Transverse colon (tissue), 4 donors: ENCODE data around the gene TNS4. TPM values are rescaled to one million over a fixed set of nuclear protein-coding genes. Genes with fewer than 3 reads are reported as not detected.
A peak's percentile ranks its signal among the peaks of the same experiment; 100 is the strongest.

Experiments used
- DNase-seq: peaks from one replicate; pipeline ENCODE4 v3.0.0-alpha.2; 2019
- H3K27ac ChIP-seq, 4 donors: fragments of 200-600 bp; sonication (generic); 2 replicates each; pipeline ENCODE4 v1.5.1; 2016 to 2018; ENCODE audit warnings: inconsistent platforms in 4 of 4
- H3K27me3 ChIP-seq: fragments of 200-600 bp; sonication (generic); 2 replicates; pipeline ENCODE4 v1.5.1; 2017; ENCODE audit warnings: inconsistent platforms
- H3K36me3 ChIP-seq, 4 donors: fragments of 200-600 bp; sonication (generic); 2 replicates each; pipeline ENCODE4 v1.5.1; 2017 to 2019; ENCODE audit warnings: inconsistent platforms in 4 of 4
- H3K4me1 ChIP-seq, 4 donors: fragments of 200-600 bp; sonication (generic); 2 replicates each; pipeline ENCODE4 v1.5.1; 2017 to 2020; ENCODE audit warnings: inconsistent platforms in 4 of 4
- H3K4me3 ChIP-seq, 4 donors: fragments of 200-600 bp; sonication (generic); 1 replicate in 1 of 4; 2 replicates in 3 of 4; pipeline versions ENCODE4 v1.5.1 to v1.6.1; 2017 to 2019; ENCODE audit warnings: inconsistent platforms in 4 of 4
- H3K9me3 ChIP-seq, 2 donors: fragments of 200-600 bp; sonication (generic); 2 replicates each; pipeline ENCODE4 v1.5.1; 2017 to 2019; ENCODE audit warnings: inconsistent platforms in 2 of 2
- EP300 ChIP-seq: sonication (generic); formaldehyde crosslinking; IDR thresholded peaks from one replicate; pipeline ENCODE4 v1.6.1; 2017; ENCODE audit warnings: antibody characterized with exemption, low read depth
- POLR2A ChIP-seq: fragments of 450-650 bp; IDR thresholded peaks from one replicate; pipeline ENCODE4 v1.6.1; 2016; ENCODE audit warnings: antibody characterized with exemption, mild to moderate bottlenecking, moderate library complexity
- POLR2AphosphoS5 ChIP-seq, 3 donors: sonication (generic); formaldehyde crosslinking; IDR thresholded peaks; one replicate each; pipeline ENCODE4 v1.6.1; 2016; ENCODE audit warnings: antibody characterized with exemption in 3 of 3
- WGBS, 2 donors: methylation state at CpG; one replicate each; pipeline ENCODE4 v1.1.5; 2018; ENCODE audit warnings: low coverage in 1 of 2; 5-methylcytosine and 5-hydroxymethylcytosine counted together
- in situ Hi-C, 4 donors: fragments of 200-750 bp; cut with MboI; loops; one replicate each; pipeline versions ENCODE4 v1.15.0 to v1.15.1; 2017; ENCODE audit warnings: low sequenced_read_pairs in 3 of 4, low pct_ligation_motif_present in 1 of 4, low pct_unique_long_range_greater_than_20kb in 1 of 4
- intact Hi-C: fragments of 100-400 bp; cut with DNase I; formaldehyde crosslinking; loops from one replicate; pipeline ENCODE4 v1.15.1; 2023; ENCODE audit warnings: low total_unique reads
- total RNA-seq, 4 donors: library from RNA; depleted of rRNA; stranded (reverse); fragments of >200 nt; gene quantifications; one replicate each; pipeline ENCODE4 v1.1.0, GENCODE V29; 2016
- TF ChIP-seq, protein P1 (sequence below), 5 experiments: fragments of 200-600 bp in 3 of 5; fragments of 450-650 bp in 2 of 5; sonication (generic) in 3 of 5; IDR thresholded peaks; 1 replicate in 2 of 5; 2 replicates in 3 of 5; pipeline ENCODE4 v1.5.1; 2016 to 2017; ENCODE audit warnings: antibody characterized with exemption in 5 of 5, inconsistent platforms in 3 of 5, mild to moderate bottlenecking in 2 of 5, moderate library complexity in 1 of 5

TNS4 gene
- total RNA-seq, 4 donors from 2014 or later, result 1.2 to 4.2 (median 2.5) TPM; not detected in 1

DNA sequence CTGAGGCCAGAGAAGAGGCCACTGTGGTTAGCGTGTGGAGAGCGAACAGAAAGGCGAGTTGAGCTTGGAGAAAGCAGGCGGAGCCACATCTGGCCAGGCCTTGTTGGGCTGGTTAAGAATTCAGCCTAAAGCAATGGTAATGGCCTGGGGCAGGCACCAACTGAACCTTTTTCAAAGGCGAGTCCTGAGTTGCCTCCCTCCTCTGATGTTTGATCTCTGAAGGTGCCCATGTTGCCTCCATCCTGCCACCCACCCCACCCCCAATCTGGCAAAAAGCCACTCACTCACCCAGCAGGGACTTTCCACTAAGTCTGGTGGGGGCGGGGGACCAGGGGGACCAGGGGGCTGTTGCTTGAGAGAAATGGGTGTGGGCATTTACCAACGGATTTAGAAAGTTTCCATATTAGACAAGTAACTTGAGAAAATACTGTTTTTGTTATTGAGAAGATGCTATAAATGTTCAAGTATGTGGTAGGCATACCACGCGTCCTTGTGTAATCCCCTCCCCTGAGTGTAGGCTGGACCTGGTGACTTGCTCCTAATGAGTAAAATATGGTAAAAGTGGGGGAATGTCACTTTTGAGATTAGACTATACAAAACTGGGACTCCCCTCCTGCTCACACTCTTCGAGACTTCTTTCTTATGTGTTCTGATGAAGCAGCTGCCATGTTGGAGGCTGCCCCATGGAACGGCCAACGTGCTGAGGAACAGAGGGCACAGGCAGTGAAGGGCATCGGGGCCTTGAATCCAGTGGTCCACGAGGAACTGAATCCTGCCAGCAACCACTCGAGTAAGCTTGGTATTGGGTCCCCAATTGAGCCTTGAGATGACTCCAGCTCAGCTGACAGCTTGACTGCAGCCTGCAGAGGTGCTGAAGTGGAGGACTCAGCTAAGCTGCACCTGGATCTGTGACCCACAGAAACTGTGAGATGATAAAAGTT is 29.9 kb upstream of the TNS4 start:
- Histone ChIP-seq H3K4me3 (no peak overlapping the region), H3K4me1 (peaks cover 14 to 30% (median 20%) of the 10 kb centered on the region in 4 donors), H3K27ac (peak overlapping the region in 1 of 4 donors; percentile 68), H3K27me3 (no peaks in the 10 kb centered on the region), H3K9me3 (no peaks in the 10 kb centered on the region), H3K36me3 (no peaks in the 10 kb centered on the region)
- WGBS, 2 donors, result 79 to 88% methylated on average over 2 to 15 of the region's 15 CpGs
- intact Hi-C loops, result loop anchor here (5.0 kb wide), 1 partner anchor 89 kb away; the partner anchor contains the start of gene IGFBP4
- in situ Hi-C loops, result loop anchor here (5.0 to 25.0 kb wide), 4 partner anchors 89 to 167 kb away; partner anchors contain the start of genes IGFBP4 (in 3 of the 4) and GJD3 (in 2 of the 4)
- DNase-seq, result no peak
- no peak for TF ChIP-seq EP300

DNA sequence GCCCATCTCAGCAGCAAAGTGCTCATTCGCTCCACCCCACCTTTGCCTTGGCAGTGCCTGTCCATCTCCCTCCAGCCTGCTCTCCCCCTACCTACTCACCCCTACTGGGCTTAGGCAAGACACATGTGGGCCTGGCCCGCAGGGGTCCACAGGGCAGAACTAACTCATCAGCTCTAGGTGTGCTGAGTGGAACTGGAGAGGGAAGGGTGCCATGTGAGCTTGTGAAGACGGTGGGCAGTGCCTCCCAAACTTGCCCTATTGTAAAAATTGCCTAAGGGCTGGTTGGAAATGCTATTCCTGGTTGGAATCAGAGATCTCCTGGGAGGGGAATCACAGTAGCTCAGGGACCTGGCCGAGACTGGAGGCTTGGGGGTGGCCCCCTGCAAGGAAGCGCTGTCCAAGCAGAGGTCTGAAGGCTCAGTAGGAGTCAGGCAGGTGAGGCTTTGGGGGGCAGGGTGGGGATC is 29.1 kb upstream of the TNS4 start:
- TF ChIP-seq, protein P1, sequence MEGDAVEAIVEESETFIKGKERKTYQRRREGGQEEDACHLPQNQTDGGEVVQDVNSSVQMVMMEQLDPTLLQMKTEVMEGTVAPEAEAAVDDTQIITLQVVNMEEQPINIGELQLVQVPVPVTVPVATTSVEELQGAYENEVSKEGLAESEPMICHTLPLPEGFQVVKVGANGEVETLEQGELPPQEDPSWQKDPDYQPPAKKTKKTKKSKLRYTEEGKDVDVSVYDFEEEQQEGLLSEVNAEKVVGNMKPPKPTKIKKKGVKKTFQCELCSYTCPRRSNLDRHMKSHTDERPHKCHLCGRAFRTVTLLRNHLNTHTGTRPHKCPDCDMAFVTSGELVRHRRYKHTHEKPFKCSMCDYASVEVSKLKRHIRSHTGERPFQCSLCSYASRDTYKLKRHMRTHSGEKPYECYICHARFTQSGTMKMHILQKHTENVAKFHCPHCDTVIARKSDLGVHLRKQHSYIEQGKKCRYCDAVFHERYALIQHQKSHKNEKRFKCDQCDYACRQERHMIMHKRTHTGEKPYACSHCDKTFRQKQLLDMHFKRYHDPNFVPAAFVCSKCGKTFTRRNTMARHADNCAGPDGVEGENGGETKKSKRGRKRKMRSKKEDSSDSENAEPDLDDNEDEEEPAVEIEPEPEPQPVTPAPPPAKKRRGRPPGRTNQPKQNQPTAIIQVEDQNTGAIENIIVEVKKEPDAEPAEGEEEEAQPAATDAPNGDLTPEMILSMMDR (IDR thresholded peaks at IDR 0.05), result no peak
- intact Hi-C loops, result loop anchor here (5.0 kb wide), 1 partner anchor 88 kb away; the partner anchor contains the start of gene IGFBP4
- Histone ChIP-seq H3K4me1 (peaks cover 14 to 25% (median 20%) of the 10 kb centered on the region in 4 donors), H3K27ac (no peak overlapping the region), H3K4me3 (no peak overlapping the region), H3K36me3 (no peaks in the 10 kb centered on the region), H3K27me3 (no peaks in the 10 kb centered on the region), H3K9me3 (no peaks in the 10 kb centered on the region)
- no peak for DNase-seq
- in situ Hi-C loops, result loop anchor here (5.0 to 25.0 kb wide), 4 partner anchors 88 to 166 kb away; partner anchors contain the start of genes IGFBP4 (in 3 of the 4) and GJD3 (in 2 of the 4)
- WGBS, 2 donors, result 88 to 92% methylated on average over 2 to 5 of the region's 5 CpGs

DNA sequence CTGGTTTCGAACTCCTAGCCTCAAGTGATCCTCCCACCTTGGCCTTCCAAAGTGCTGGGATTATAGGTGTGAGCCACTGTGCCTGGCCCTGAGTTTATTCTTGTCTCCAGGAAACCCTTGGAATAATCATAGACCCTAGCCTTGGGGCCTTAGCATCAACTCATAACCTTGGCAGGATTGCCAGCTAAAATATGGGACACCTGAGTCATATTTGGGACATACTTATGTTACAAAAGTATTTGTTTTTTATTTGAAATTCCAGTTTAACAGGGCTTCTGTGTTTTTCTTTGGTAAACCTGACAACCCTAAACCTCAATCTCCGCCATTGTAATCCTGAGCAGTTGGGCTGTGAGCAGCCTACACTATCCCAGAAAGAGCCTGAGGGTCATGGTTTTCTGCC is 28.6 kb upstream of the TNS4 start:
- Histone ChIP-seq H3K27me3 (no peaks in the 10 kb centered on the region), H3K9me3 (no peaks in the 10 kb centered on the region), H3K36me3 (no peaks in the 10 kb centered on the region), H3K4me1 (peaks cover 14 to 25% (median 20%) of the 10 kb centered on the region in 4 donors), H3K4me3 (no peak overlapping the region), H3K27ac (no peak overlapping the region)
- no peak for DNase-seq
- intact Hi-C loops, result loop anchor here (5.0 kb wide), 1 partner anchor 88 kb away; the partner anchor contains the start of gene IGFBP4
- TF ChIP-seq, protein P1 (IDR thresholded peaks at IDR 0.05), result no peak
- TF ChIP-seq POLR2AphosphoS5 (IDR thresholded peaks at IDR 0.05) (no peak), POLR2A (no peak), EP300 (no peak)
- in situ Hi-C loops, result loop anchor here (5.0 to 25.0 kb wide), 4 partner anchors 88 to 165 kb away; partner anchors contain the start of genes IGFBP4 (in 3 of the 4) and GJD3 (in 2 of the 4)
- 100% methylated on average over 1 to 2 of the region's 2 CpGs for WGBS, 2 donors

DNA sequence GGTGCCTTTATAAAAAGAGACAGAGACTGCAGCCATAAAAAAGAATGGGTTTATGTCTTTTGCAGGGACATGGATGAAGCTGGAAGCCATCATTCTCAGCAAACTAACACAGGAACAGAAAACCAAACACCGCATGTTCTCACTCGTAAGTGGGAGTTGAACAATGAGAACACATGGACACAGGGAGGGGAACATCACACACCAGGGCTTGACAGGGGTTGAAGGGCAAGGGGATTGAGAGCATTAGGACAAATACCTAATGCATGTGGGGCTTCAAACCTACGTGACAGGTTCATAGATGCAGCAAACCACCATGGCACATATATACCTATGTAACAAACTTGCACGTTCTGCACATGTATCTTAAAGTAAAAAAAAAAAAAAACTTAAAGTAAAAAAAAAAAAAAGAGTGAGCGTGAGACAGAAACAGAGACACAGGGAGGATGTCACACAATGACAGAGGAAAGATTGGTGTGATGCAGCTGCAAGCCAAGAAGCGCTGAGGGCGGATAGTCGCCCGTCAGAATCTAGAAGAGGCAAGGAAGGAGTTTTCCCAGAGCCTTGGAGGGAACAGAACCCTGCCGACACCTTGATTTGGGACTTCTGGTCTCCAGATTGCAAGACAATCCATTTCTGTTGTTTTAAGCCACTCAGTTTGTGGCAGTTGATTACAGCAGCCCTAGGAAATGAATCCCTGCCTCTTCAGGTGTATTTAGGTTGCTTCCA is 27.4 kb upstream of the TNS4 start:
- intact Hi-C loops (no loop called here), in situ Hi-C loops (loop anchor here in 2 of 4 donors (25.0 kb wide), 1 partner anchor 92 kb away; the partner anchor contains the start of gene IGFBP4 (in 2 of the 2))
- Histone ChIP-seq H3K36me3 (no peaks in the 10 kb centered on the region), H3K27me3 (no peaks in the 10 kb centered on the region), H3K27ac (no peak overlapping the region), H3K4me3 (no peak overlapping the region), H3K4me1 (peaks cover 14 to 22% (median 18%) of the 10 kb centered on the region in 4 donors), H3K9me3 (no peaks in the 10 kb centered on the region)
- 89 to 90% methylated on average over 10 of the region's 10 CpGs for WGBS, 2 donors
- TF ChIP-seq POLR2A (no peak), EP300 (no peak), POLR2AphosphoS5 (IDR thresholded peaks at IDR 0.05) (no peak)
- TF ChIP-seq, protein P1 (IDR thresholded peaks at IDR 0.05), result no peak
- DNase-seq, result no peak
